Body of pancreas (tissue), 4 donors: Measurements from ENCODE around the gene ESAM. TPM values are rescaled to one million over a fixed set of nuclear protein-coding genes. Genes with fewer than 3 reads are reported as not detected.

Experiments
- ATAC-seq: fragments of 150-250 bp; one replicate; pipeline ENCODE4 v1.9.1; 2016
- DNase-seq, 4 donors: peaks; one replicate each; pipeline ENCODE4 v3.0.0-alpha.2; 2019
- H3K27ac ChIP-seq, 4 donors: fragments of 200-600 bp; sonication (generic); 1 replicate in 3 of 4; 2 replicates in 1 of 4; pipeline versions ENCODE4 v1.5.1 to v1.6.1; 2016 to 2019; ENCODE audit warnings: mild to moderate bottlenecking in 1 of 4, mixed read lengths in 1 of 4, moderate library complexity in 1 of 4
- H3K27me3 ChIP-seq, 2 donors: fragments of 200-600 bp; sonication (generic); one replicate each; pipeline ENCODE4 v1.6.0; 2016; ENCODE audit warnings: mild to moderate bottlenecking in 1 of 2
- H3K36me3 ChIP-seq, 2 donors: fragments of 200-600 bp; sonication (generic); replicated peaks in 1 of 2; 2 replicates each; pipeline ENCODE4 v1.5.1; 2016; ENCODE audit warnings: low read depth in 2 of 2; ENCODE audit not compliant: insufficient read depth in 1 of 2
- H3K4me1 ChIP-seq: fragments of 200-600 bp; sonication (generic); one replicate; pipeline ENCODE4 v1.6.0; 2016
- H3K4me3 ChIP-seq, 2 donors: fragments of 200-600 bp; sonication (generic); 1 replicate in 1 of 2; 2 replicates in 1 of 2; pipeline ENCODE4 v1.5.1; 2016 to 2019
- H3K9me3 ChIP-seq, 3 donors: fragments of 200-600 bp; sonication (generic); 1 replicate in 2 of 3; 2 replicates in 1 of 3; pipeline ENCODE4 v1.5.1; 2016
- CTCF ChIP-seq, 7 experiments: fragments of 450-650 bp in 4 of 7; fragments of 200-600 bp in 3 of 7; sonication (generic) in 3 of 7; IDR thresholded peaks; one replicate each; pipeline ENCODE4 v1.5.1; 2016 to 2019; ENCODE audit warnings: antibody characterized with exemption in 7 of 7
- POLR2A ChIP-seq, 3 donors: fragments of 450-650 bp; IDR thresholded peaks; one replicate each; pipeline ENCODE4 v1.6.1; 2016; ENCODE audit warnings: antibody characterized with exemption in 3 of 3, mild to moderate bottlenecking in 2 of 3
- WGBS, 2 donors: methylation state at CpG; one replicate each; pipeline ENCODE4 v1.1.5; 2017; 5-methylcytosine and 5-hydroxymethylcytosine counted together
- intact Hi-C: fragments of 100-400 bp; cut with DNase I; formaldehyde crosslinking; loops from one replicate; pipeline ENCODE4 v1.15.1; 2023
- total RNA-seq, 2 donors: library from RNA; depleted of rRNA; stranded (reverse); fragments of >200 nt; gene quantifications; one replicate each; pipeline ENCODE4 v1.1.0, GENCODE V29; 2016

The ESAM gene
- total RNA-seq, 2 donors from 2014 or later: 11.7 to 20.8 TPM

DNA sequence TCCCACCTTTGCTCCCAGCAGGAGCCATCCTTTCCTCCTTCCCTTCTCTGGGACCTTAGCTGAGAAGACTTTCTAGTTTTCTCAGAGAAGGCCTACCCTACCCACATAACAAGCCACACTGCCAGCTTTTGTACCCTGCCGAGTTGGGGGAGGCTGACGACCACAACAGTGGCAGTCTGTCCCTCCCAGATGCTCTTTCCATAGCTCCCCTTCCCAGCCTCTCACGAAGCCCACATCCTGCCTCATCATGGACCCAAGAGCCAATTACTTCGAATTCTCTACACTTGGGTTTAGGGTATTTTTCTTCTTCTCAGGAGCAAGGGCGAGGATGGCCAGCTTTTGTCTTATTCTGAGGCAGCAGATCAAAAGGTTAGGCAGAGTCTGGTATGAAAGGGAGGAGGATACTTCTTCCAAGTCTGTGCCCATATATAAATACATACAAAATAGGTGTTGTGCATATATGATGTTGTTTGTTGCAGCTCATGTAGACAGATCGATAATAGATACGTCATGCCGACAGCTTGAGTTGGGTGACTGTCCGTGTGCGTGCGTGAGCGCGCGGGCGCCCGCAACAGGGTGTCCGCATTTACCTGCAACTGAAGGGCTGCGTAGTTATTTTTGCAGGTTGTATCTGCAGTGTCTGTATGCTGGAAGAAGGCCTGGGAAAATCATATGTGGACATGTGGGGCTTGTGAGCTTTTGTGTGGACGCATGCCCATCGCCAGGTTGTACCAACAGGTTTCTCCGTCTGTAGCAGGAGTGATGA is 23.2 kb downstream of the ESAM start:
- Histone ChIP-seq H3K4me1 (peaks cover 17% of the 10 kb centered on the region), H3K27ac (no peak overlapping the region), H3K9me3 (no peaks in the 10 kb centered on the region), H3K36me3 (no peaks in the 10 kb centered on the region), H3K27me3 (peaks cover 0 to 7% of the 10 kb centered on the region in 2 donors), H3K4me3 (no peak overlapping the region)
- TF ChIP-seq POLR2A (IDR thresholded peaks at IDR 0.05) (no peak), CTCF (IDR thresholded peaks at IDR 0.05) (no peak)
- intact Hi-C loops: no loop called here
- ATAC-seq (no peak), DNase-seq (no peak)
- WGBS, 2 donors: 34 to 40% methylated on average over 10 to 21 of the region's 21 CpGs

DNA sequence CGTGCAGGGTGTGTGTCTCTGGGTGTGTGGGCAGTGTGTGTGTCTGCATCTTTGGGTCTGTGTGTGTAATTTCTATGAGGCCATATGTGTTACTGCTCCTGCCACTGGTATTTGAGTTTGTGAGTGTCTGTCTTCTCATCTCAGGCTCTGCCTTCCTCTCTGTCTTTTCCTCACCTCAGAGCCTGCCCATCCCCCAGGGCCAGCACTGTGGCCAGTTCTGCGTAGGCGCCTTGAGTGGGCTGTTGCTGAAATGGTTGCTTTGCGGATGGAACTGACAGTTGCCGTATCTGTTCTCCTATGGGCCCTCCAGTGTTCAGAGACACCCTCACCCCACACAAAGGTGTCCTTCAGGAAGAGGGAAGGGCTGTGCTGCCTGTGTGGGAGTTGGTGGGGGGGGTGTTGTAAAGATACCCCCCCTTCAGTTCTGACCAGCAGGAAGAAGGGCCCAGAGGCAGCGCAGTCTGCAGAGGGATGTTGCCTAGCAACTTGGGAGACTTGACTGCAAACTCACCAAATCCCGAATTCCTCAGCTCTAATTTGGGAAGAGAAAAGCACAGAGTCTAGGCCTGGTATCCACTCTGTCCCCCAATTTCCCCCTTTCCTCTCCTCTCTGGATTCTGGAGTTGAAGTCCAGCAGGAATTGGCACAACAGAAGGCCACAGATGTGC is 24.3 kb downstream of the ESAM start:
- DNase-seq (no peak), ATAC-seq (no peak)
- whole genome bisulfite sequencing, 2 donors: 74 to 82% methylated on average over 4 to 6 of the region's 7 CpGs
- H3K4me3 ChIP-seq: no peak overlapping the region
- intact Hi-C loops: no loop called here
- H3K9me3 ChIP-seq: no peaks in the 10 kb centered on the region
- no peak overlapping the region for H3K27ac ChIP-seq
- peaks cover 0 to 7% of the 10 kb centered on the region in 2 donors for H3K27me3 ChIP-seq
- H3K36me3 ChIP-seq: no peaks in the 10 kb centered on the region
- peaks cover 17% of the 10 kb centered on the region for H3K4me1 ChIP-seq
- TF ChIP-seq CTCF (IDR thresholded peaks at IDR 0.05): no peak
- TF ChIP-seq POLR2A (IDR thresholded peaks at IDR 0.05): no peak

DNA sequence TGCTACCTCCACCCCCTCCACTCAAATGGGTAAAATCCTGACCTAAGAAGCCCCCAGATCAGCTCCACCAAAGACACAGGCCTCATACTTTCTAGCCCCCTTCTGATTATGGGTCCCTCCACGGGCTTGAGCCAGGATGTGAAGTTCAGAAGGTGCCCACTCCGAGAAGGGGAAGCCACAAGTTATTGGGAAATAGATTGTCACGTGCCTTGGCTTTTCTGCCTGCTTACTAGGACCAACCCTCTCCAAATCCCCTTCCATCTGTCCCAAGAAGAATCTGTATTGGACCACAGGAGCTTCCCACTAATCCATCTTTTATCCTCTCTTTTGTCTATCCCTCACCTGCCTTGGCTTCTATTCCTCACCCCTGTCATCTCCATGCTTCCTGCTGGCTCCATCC is 25.4 kb downstream of the ESAM start:
- Histone ChIP-seq H3K9me3 (no peaks in the 10 kb centered on the region), H3K36me3 (no peaks in the 10 kb centered on the region), H3K4me1 (peaks cover 17% of the 10 kb centered on the region), H3K4me3 (no peak overlapping the region), H3K27ac (no peak overlapping the region), H3K27me3 (peaks cover 0 to 7% of the 10 kb centered on the region in 2 donors)
- intact Hi-C loops: no loop called here
- TF ChIP-seq CTCF (IDR thresholded peaks at IDR 0.05) (no peak), POLR2A (IDR thresholded peaks at IDR 0.05) (no peak)
- DNase-seq: no peak
- ATAC-seq: no peak
- WGBS, 2 donors: 55 to 57% methylated on average over 3 of the region's 3 CpGs

DNA sequence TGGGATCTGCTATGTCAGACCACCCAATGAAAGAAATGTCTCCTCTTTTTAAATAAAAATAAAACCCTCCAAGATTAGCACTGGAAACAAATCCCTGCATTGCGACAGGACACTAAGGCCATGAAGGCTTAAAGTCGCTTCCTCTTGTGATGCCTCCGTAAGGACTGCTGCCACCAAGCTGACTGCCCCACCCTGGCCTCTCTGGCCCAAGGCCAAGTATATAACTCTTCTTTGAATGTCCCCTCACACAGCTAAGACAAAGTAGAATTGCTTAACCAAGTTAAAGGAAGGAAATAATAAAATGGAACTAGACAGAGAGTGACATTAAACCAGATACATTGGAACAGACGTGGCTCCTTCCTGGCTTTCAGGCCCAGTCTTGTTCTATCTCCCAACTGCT is 29.9 kb downstream of the ESAM start:
- DNase-seq: peak in 1 of 4 donors; percentile 53
- H3K36me3 ChIP-seq: no peaks in the 10 kb centered on the region
- no peak overlapping the region for H3K4me3 ChIP-seq
- no peaks in the 10 kb centered on the region for H3K27me3 ChIP-seq
- 76 to 82% methylated on average over 4 of the region's 4 CpGs for WGBS, 2 donors
- no peaks in the 10 kb centered on the region for H3K4me1 ChIP-seq
- no peak for TF ChIP-seq CTCF (IDR thresholded peaks at IDR 0.05)
- intact Hi-C loops: no loop called here
- ATAC-seq: no peak
- no peaks in the 10 kb centered on the region for H3K9me3 ChIP-seq
- no peak overlapping the region for H3K27ac ChIP-seq
